HG03196 (cell line): ENCODE results near the gene PKNOX2.

Experiments used
- ATAC-seq: cut with Tn5 transposase; IDR thresholded peaks from one replicate; pipeline ENCODE4 v1.9.1; 2021; ENCODE audit not compliant: unreplicated experiment

PKNOX2 gene

DNA sequence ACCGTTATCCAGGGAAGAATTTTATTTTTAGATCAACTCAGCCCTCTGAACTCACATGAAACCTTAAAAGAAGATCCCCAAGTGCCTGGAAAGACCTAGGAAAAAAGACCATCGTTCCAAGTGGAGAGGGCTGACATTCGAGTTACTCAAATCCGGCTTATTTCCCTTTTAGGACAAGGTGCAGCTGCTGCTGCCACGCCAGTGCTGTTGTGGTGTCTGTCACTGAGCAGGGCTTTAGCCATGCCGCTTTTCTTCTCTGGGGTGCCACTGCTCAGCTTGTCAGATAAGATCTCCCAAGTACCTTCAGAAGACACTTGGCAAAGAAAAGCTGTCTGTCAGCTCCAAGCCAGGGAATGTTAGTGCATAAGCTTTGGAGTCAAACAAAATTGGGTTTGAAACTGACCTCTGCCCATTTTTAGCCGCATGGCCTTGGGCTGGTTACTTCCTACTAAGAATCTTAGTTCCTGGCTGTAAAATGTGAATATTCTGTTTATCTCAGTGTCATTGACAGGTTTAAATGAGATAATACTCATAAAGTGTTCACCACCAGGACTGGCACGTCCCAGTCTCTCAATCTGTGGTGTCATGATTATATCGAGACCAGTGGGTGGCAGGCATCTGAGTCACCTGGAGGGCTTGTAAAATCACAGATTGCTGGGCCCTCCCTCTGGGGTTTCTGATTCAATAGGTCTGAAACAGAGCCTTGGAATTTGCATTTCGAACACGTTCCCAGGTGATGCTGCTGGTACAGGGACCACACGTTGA is 117.5 kb downstream of the PKNOX2 start:
- no peak for ATAC-seq

DNA sequence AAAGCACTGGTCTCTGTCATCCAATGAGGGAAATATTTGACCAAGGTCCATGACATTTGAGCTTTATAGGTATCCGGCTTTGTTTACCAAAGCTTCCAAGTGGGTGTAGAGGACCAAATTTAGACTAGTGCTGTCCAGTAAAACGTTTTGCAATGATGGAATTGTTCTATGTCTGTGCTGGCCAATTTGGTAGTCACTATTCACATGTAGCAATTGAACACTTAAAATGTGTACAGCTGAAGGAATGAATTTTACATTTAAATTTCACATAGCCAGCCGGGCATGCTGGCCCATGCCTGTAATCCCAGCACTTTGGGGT is 118.0 kb downstream of the PKNOX2 start:
- no peak for ATAC-seq

DNA sequence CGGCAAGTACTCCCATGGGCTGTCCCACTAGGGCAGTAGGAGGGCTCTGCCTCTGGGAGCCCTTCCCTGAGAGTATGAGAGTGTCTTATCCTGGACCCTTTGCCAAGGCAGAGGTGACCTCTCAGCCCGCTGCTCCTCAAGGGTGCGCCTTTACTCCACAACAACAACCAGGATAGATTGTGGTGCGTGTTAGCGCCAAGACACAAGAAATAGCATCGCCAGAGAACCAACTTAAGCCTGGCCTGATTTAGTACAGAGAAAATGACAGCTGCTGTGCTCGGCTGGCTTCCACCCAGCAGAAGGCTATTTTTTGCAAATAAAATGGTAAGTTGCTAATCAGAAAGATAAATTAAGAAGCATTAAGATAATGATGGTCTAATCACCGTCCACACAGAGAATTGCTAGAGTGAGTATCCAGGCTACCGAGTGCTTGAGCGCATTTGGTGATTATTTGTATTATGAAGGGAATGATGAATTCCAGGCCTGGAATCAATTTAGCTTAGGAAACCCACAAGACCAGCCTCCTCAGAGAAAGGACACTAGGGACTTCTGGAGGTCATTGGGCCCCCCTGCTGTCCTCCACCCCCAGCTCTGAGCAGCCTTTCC is 119.8 kb downstream of the PKNOX2 start:
- no peak for ATAC-seq

DNA sequence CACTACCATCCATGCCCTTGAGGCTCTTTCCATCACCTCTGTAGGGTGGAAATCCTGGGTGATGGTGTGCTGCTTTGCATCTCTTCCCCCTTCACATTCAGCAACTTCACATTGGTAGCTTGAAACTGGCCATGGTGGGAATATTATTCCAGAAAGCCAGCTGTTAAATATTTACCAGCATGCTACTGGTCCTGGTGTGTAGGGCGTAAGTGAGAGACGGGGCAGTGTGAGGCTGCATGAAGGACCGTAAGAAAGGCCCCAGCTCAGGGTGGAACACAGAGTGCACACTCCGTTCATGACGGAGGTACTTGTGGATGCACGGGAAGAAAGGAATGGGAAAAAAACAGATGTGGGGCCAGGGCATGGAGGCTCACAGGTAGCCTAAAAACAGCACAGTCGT is 121.3 kb downstream of the PKNOX2 start:
- ATAC-seq: no peak

DNA sequence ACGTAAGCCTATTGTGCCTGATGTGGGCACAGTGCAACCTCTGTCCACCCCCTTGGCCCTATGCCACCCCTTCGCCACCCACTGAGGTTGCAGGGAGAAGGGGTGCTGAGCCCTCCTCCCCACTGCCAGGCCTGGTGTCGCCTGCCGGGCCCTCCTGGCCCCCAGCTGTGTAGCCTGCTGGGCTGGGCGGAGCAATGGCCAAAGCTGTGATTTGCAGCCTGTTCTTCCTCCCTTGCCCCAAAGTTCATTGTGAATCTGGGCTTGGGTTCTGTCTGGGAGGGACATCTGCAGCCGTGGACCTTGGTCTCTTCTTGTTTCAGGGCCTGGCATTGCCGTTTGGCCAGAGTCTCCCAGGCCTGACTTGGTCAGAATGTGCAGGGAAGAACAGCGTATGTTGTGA is 121.9 kb downstream of the PKNOX2 start:
- ATAC-seq: no peak

DNA sequence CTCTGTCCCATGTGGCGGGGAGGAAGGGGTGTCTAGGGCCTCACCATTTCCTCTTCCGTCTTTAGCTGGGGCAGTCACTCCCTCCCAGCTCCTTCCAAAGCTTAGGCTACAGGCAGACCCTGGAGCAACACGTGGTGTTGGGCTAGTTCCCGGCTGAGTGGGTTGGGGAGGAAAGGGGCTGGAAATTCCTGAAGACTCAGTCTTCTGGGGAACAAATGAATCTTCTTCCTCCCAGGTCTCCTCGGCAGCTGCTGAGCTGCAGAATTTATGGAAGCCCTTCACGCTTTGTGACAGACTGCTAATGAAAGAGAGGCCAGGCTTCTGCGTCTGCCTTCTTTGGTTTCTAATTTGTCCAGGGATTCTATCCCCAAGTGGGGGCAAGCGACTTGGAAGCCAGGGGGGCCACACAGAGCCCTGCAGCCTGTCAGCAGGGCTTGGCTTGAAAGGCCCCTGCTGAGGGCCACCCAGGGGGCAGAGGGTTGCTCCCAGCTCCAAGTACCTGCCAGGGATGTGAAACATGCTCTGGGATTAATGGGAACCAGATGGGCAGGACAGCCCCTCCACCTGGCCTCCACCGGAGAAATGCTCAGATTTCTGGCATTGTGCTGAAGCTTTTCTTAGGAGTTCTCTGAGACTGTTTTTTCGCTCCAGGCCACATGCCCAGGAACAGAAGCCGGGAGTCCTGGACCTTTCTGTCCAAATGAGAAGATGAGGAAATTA is 123.1 kb downstream of the PKNOX2 start:
- ATAC-seq: no peak

DNA sequence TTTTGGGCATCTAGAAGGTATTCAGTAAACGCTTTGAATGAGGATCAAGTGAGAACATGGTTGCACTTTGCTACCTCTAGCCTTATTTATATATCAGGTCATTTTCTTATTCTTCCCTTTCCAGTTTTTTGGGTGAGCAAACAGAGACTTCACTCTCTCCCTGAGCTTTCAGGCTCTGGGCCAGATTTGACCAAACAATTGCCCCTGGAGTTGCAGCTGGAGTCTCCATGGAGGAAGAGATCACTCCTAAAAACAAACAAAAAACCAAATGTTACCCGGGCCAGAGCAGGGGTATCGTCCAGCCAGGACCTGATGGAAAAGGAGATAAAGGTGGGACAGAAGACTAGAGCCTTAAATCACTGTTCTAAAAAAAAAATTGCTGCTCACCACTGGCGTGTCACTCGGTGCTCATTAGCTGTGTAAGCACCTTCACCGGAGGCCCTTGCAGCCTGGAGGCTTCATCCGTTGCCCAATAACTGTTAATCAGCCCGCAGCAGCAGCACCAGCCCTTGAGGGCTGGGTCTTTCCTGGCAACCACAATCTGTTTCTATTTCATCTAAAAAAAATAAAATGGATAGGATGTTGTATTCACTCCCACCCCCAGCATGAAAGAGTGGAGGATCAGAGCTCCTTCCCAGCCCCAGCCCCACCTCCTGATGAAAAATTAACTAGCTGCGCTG is 125.0 kb downstream of the PKNOX2 start:
- ATAC-seq: no peak

DNA sequence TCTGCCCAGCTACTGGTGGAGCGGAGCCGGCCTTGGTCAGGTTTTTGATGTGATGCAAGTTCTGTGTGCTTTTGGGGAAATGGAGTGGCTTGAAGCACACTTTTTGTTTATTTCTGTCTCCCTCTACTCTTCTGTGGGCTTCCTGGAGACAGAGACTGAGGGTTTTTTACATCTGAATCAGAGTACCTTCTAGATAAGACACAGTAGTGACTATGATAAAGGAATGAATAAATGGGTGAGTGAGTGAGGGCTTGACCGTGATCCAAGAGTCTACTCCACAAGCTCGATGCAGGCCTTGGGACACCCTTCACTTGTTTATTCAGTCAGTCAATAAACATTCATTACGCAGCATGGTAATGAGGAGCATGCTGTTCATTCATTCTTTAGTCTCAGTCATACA is 125.7 kb downstream of the PKNOX2 start:
- ATAC-seq: no peak

DNA sequence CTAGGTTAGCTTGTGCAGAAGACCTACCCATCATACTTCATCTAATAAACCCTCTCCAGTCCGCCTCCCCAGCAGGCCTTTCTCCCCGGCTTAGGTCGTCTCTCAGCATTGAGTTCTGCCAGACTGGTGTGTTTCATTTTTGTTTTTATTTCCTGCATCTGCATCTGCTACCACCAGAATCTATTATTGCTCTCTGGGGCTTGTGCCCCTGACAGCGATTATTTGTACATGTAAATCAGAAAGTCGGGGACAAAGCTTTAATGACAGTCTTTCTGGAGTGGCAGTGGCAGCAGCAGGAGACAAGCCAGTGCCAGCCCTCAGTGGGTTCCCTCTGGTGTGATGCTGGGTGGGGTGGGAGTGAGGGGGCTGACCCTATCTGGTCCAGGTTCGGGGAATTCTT is 127.5 kb downstream of the PKNOX2 start:
- ATAC-seq: no peak

DNA sequence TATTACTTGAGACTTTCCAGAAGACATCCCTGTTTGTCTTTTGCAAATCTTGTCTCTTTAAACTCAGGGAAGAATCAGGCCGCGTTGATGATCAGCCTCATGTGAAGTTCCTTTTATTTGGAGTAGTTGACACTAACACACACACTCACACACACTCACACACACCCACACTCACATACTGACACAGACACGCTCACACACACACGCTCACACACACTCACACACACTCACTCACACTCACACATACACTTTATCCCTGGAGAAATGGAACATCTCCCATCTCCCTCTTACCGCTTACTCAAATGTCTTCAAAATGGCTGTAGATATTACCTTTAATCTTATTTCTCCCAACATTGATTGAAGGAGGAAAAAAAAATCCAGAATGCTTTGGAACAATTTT is 129.0 kb downstream of the PKNOX2 start:
- no peak for ATAC-seq

DNA sequence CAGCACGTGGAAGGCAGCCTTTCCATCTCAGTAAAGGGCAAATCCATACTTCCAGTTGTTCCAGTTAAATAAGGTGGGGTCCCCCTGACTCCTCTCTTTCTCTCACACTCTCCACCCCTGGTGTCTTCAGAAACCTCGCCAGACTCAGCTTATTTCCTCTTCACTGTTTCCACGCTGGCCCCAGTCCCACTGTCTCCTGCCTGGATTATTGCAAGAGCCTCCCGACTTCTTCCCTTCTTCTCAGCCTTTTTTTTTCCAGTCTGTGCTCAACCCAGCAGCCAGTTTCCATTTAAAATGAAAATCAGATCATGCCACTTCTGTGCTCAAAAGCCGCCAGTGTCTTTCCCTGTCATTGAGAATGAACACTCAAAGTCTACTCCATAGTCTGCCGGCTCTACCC is 131.4 kb downstream of the PKNOX2 start:
- no peak for ATAC-seq

DNA sequence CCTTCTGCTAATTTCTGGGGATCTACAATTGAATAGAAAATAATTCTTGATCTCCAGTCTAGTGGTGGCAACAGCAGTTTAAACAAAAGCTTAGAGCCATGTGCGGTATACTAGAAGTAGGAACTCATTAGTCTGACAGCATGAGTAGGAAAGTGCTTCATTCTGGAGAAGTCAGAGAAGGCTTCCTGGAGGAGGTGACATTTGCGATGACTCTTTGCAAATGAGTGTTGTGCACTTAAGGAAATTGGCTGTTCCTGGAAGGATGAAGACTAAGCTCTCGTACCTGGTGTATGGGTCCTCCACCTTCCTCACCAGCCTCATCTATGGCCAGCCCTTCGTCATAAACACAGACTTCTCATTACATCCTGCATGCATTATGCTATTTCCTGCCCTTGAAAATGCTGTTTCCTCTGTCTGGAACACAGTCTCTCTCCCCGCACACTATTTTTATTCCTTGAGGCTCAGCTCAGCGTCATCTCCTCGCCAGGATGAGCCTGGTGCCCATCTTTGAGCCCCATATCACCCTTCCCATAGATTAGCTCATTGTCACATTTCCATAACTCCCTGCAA is 132.9 kb downstream of the PKNOX2 start:
- ATAC-seq: no peak

DNA sequence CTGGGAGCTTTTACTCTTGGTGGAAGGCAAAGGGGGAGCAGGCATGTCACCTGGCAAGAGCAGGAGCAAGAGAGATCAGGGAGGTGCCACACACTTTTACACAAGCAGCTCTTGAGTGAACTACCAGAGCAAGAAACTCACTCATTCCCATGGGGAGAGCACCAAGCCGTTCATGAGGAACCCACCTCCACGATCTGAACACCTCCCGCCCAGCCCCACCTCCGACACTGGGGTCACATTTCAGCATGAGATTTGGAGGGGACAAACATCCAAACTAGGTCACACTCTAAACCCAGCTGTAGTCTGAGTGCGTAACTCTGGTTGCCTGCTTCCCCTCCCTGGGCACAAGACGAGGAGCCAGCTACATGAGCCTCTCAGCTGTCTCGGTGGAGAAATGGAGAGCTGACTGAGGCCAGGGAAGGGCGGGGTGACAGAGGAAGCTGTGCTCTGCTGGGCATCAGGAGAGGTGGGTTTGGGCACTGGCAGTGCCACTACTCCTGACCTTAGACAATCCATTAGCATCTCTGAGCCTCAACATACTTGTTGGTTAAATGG is 134.6 kb downstream of the PKNOX2 start:
- no peak for ATAC-seq

DNA sequence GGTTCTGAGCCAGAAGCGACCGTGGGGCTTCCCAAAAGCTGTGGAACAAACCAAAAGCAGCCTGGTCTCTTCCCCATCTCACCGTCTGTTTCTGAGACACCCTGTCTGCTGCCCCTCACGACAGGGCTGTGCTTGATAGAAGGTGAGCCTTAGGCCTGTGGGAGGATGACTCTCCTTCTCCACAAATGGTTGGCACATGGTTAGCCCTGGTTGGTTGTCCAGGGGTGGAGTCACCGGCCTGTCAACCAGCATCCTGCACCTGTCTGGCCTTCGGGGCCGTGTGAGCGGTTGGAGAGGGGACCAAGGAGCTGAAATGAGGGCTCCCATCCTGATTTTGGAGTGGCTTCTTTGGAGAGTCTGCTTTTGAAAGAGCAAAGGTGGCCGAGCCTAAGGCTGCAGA is 135.3 kb downstream of the PKNOX2 start:
- ATAC-seq: no peak

DNA sequence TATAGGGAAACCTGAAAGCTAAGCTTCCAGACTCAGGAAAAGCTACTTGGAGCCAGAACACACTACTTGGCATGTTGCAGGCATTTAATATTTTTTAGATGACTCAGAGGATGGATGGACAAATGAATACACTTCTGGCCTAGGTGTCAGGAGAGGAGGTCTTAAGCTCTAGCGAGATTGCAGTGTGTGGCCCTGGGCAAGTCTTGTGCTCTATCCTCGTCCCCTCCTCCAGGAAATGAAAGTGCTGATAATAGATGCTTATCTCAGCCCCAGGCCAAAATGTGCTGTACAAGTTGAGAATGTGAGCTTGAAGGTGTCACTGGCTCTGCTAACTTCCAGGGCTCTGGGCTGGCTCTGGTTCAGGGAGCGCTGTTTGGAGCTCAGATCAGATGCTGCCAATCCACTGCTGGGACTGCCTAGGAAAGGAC is 136.3 kb downstream of the PKNOX2 start:
- ATAC-seq: no peak

DNA sequence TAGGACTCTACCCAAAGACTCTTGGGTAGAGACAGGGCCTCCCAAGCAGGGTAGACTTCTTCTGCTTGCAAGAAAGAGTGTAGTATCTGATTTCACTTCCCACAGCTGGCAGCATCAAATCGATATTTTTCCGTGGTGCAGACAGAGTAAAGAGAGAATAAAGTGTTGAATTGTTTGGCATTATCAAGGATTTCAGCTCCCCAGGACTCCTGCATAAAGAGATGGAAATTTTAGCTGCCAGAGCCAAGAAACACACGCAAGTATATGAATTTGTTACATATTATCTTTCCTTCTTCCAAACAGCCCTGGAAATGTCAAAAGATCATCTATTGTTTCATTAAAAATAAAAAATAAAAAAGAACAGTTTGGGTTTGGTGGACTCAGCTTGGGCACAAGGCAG is 136.8 kb downstream of the PKNOX2 start:
- ATAC-seq: no peak

DNA sequence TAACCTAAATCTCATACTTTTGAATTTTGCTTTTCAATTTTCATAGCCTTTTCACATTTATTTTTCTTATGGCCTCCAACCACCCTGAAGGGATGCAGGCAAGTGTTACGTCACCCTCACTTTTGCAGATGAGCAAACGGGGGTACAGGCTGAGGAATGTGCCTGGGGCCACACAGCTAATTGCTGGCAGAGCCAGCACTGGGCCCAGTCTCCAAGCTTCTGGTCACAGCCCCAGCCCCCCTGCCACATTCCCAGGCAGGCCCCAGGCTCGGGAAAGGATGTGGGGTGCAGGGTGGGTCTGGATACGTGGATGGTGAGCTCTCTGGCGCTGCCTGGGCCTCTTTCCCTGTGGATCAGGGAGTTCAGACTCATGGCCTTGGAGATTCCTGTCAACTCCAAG is 138.6 kb downstream of the PKNOX2 start:
- ATAC-seq: no peak

DNA sequence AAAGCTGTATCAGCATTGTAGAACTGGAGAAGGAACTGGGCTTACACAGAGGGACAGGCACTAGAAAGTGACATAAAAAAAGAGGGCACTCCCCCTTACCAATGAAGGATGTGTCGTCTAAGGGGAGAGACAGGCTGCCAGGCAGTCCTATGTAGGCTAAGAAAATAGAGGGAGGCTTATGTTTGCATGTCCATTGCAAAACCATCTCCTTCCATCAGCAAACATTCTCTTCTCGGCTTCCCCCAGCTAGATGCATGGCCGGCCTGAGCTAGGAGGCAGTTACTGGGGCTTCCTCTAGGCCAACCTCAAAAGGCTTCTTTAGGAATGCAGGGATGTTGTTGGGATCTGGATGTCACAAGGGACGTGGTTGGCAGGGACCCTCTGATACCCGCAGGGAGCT is 139.1 kb downstream of the PKNOX2 start:
- no peak for ATAC-seq

DNA sequence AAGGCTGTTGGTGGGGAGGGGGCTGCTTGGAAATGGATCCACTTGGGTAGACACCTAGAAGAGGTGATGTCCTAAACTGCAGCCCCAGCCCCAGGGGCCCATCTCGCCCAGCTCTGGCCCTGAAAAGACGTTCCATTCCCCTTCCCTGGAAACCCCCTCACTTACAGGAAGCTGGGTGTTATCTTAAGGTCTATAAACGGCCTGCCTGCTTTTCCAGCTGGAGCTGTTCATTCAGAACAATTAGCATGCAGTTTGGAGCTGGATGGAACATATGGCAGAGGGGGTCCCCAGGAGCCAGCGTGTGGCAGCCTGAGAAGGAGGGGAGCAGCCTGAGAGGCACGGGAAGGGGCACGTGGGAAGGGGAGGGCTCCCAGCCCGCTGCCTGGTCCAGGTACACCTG is 139.6 kb downstream of the PKNOX2 start:
- no peak for ATAC-seq

DNA sequence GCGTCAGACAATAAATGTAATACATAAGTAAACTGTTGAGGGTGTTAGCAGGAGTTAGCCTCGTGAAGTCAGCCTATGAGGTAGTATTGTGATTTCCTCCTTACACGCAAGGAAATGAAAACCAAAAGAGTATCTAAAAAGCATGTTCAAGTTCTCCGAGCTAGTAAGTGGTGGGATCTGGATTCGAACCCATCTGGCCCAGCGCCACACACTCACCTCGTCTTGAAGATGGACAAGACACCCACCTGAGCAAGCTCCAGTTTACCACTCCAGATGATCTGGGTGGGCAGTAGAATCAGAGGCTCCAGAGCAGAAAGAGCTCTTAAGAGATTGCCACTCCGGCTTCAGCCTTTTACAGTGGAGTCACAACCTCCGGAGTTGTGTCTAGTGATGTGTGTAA is 140.3 kb downstream of the PKNOX2 start:
- ATAC-seq: no peak

DNA sequence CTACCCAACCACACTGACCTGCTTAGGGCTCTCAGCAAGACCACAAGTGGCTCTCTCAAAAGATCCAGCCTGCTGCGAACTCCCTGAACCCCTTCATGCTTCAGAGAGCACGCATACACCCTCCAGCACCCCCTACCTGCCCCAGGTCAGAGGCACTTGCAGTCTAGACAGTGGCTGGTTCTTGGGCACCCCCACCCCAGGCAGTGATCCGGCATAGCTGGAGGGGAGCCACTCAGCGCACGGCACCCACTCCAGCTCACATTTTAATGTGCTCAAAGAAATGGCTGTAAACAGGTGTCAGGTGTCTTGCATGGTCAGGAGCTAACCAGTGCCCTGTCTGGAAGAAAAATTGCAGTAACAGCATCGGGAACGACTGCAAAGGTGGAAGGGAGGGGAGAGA is 140.8 kb downstream of the PKNOX2 start:
- ATAC-seq: no peak
